Activated CD4-positive, CD25-positive, alpha-beta regulatory T cell treated with anti-CD3 and anti-CD28 coated beads, Interleukin-2, amount 50 U/mL, for 16 hours (primary cell): Measurements from ENCODE around the gene MED27.

Experiments
- DNase-seq: peaks from one replicate; pipeline ENCODE4 v3.0.0-alpha.2; 2020; ENCODE audit warnings: low read depth, low spot score

Gene MED27

DNA sequence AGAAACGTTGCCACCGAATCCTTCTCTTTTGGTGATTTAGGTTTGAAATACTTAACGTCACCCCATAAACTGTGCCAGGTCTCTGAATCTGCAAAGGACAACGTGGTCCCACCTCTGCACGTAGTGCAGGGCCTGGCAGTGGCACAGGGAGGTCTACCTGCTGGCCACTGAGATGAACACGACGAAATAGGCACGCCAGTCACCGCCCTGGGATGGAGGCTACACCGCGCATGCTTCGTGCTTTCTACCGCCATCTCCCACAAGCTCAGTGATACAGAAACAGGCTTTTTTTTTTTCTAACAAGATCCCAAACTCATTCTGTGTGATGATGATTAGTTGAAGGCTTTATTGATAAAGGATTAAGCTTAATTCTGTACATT is 199.8 kb downstream of the MED27 start:
- DNase-seq, result no peak

DNA sequence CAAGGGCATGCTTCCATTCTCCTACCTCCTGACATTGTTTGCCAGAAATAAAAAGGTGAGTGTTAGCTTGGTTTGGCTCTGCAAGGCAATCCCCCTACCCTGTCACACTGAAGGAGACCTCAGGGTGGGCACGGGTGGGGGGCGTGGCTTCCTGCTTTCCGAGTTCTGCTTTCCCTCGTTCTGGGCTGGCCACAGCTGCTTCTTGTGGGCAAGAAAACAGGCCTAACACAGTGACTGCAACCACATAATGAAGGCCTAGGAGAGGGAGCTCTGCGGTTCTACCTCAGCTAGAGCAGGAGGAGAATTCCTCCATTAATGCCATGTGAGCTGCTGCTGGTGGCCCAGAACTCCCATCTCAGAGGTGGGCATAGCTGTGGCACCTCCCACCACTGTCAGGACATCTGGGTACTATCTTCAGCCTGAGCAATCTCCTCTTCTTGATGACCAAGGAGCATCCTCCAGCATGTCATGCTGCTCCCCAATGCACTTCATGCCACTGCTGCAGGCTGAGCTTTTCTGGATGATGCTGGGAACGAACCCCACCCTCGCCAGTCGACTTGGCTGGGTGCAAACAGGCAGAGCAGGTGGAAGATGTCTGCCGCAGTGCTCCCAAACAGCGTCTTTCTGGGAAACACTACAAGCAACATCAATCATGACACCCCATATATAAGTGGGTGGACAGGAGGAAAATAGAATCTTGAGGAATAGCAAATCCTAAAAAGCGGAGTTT is 200.3 kb downstream of the MED27 start:
- DNase-seq, result no peak

DNA sequence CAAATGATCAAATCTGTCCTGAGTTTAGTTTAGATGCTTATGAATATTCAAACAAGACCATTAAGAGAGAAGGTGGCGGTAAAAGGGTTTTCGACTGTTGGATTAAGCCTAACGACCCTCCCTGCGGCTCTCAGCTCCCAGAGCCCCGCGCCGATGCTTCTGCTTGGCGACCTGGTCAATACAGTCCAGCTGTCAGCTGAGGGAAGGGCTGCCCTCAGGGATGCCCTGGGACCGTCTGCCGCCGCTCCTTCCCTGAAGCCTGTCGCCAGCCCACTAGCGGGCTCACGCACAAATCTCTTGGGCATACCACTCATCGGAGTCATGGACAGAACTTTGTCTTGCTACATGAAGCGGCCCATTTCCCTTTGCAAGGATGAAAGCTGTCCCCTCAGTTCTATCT is 203.2 kb downstream of the MED27 start:
- no peak for DNase-seq

DNA sequence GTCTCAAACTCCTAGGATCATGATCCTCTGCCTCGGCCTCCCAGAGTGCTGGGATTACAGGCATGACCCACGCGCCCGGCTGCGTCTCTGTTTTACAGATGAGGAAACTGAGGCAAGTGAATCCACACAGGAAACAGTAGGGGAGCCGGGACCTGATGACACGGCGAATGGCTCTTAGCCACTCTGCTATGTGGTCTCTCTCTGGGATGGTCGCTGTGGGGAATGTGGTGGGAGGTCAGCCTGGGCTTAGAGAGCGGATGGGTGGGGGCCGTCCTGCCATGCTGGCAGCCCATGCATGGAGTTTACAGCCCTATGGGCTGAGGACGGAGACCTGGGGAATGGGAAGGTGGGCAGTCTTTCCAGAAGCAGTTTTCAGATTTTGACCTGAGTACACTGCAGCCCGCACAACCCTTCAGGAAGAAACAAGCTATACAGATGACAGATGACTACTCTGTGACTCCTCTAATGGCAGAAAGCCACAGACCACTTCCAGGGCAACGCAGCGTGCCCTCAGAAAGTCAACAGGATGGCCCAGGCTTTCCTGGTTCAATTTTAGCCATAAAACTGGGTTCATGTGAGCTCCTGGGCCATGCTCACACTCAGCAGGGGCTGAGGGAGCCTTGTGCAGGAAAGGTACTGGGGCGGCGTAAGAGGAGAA is 203.7 kb downstream of the MED27 start:
- DNase-seq, result no peak

DNA sequence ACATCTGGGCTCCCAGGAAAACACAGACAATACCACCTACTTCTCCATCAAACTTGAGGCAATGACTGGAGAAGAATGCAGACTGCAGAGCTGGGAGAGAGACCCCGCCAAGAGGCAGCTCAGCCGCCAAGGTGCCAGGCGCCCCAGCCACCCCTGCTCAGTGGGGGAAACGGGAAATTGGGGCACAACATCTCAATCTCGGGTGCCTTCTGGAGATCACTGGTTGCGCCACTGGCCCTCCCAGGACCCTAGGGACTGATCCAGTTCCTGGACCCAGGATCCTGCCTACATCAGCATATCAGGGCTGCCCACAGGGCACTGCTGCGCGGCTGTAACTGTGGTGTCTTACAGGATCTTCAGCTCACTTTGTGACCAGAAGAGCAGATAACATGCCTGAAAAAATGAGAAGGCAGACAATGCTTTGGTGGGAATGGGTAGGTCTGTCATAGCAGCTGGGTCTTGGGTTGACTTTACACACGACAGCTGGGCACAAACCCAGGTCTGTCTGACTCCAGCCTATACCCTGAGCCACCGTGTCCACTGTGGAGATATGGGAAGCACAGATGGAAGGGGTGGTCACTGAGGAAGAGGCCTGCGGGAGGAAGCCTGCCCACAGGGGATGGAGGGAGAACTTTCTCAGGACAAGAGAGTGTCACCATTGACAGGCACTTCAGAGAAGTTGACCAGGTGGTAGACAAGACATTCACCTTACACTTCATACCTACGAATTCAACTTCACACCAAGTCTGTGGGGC is 204.6 kb downstream of the MED27 start:
- DNase-seq, result no peak

DNA sequence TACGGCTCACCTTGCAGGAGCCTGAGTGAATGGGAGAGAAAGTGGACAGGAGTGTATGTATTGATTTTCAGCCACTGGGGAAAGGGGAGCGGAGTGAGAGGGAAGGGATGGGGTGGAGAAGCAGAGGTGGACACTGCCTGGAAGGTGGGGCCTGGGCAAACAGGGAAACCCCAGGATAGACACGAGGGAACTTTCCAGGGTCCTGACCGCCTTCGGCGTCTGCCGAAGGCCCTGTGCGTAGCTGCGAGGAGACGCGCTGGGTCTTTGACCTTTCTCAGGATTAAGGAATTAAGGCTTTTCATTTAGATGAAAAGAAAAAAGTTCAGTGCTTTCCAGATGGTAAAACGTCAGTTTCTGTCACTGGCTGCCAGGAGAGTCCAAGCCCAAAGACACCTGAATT is 205.2 kb downstream of the MED27 start:
- no peak for DNase-seq

DNA sequence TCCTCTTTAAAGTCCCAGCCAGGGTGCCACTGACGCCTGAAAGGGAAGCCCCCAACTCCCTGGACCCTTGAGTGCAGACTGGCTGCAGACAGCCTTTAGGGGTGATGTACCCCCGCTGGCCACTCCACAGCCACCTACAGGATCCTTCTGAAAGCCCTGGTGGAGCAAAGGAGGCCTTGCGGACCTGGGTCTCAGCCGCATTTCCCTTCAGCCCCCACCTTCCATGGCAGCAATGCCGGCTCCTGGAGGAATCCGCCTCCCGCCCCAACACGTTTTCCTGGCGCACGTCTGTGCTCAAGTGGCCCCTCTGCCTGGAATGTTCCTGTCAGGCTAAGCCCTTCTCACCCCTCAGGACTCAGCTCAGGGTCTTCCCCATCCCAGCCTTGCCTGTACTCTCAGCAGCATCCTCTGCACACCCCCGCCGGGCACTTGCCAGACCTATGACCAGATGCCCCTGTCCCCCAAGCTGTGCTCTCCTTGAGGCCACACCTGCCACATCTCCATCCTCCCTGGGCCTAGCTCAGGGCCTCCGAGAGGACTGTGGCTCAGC is 205.7 kb downstream of the MED27 start:
- no peak for DNase-seq

DNA sequence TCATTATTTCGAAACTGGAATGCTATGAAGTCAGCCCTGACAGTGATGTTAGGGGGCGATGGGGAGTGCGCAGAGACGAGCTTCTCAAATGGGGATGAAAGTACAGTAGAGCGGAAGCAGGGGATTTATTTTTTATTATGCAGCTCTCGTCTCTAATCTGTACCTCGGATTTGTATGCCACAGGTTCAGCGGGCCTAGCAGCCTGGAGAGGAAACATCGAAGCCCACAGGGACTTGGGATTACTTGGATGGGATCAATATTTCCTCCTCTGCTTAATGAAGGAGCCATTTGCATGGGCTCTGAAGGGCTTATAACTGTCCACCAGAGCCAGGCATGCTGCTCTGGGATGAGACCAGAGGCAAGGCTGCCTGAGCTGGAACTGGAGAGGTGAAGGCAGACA is 206.3 kb downstream of the MED27 start:
- DNase-seq, result no peak

DNA sequence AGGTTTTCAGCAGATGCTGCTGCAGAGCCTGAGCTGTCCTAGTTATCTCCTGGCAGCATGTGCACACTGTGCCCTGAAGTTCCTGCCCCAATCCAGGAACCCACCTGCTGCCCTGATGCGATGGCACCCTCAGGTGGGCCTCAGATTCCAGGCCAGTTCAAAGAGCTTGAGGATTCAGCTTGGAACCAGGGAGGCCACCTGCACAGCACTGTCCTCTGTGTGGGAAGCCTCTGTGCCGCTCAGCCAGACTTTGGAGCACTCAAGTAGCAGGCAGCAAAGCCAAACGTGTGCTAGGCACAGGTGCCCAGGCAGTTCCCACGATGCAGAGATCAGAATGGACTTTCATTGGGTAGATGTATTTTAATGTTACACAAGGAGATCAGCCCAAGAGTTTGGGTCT is 207.0 kb downstream of the MED27 start:
- DNase-seq, result no peak

DNA sequence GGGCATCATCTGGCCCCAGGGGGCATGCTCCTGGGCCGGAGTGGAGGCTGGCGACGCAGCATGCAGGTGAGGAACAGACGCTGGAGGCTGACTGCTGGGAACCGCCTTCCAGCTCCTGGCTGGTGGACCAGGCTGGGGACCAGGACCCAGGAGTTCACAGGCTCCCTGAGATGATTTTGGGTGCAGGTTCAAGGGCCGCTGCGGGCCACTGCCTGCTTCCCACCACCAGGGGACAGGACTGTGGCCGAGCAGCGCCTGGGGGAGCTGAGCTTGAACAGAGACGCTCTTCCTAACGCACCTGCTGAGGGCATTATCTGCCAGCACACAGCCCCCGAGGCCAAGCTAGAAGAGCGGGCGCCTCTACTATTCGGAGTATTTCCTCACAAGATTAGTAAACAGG is 207.7 kb downstream of the MED27 start:
- DNase-seq, result no peak

DNA sequence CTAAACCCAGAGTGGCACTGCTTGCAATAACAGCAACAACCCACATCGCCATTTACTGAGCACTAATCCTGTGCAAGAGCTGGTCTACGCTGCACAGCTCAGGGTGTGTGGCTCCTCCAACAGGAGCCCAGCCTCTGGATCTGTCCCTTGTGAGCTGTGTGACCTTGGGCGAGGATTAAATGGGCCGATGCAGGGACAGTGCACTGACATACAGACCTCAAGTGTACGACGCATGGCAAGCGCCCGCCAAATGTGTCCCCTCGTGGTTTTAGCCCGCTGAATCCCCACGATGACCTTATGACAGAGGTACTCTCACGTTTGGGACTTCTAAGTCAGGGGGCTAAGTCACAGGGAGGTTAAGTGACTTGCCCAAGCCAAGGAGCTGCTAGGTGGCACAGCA is 209.5 kb downstream of the MED27 start:
- no peak for DNase-seq

DNA sequence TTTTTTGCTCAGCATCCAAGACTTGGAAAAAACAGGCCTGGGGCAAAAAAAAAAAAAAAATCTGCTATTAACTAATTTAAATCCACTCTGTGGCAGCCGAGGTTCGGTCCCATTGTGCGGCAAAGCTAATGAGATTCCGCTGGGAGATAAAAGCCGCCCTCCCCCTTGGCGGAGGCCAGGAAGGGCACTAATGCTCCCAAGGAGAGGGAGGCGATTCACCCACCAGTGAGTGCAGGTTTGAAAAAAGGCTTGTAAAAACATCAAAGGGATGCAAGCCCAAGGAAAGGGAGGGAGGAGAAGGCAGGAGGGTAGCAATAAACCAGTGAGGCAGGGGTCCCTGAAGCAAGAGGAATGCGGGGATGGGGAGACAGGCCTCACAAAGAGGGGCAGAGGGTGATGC is 210.3 kb downstream of the MED27 start:
- no peak for DNase-seq

DNA sequence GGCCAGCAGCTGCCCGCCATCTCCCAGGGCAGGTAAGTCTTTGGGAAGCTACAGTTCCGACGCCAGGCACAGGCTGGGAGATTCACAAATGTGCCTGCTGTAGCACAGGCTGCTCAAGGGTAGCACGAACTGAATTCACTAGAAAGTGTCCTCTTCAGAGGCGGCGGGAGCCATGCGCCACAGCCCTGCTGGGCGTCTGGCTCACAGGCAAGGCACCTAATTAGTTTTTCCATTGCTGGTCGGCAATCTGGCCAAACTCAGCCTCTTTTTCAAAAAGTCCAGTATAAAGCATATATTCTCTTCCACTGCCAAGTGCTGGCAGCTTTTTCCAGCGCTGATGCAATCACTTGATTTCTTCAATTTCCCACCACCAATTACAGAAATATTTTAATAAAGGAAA is 210.9 kb downstream of the MED27 start:
- DNase-seq, result no peak

DNA sequence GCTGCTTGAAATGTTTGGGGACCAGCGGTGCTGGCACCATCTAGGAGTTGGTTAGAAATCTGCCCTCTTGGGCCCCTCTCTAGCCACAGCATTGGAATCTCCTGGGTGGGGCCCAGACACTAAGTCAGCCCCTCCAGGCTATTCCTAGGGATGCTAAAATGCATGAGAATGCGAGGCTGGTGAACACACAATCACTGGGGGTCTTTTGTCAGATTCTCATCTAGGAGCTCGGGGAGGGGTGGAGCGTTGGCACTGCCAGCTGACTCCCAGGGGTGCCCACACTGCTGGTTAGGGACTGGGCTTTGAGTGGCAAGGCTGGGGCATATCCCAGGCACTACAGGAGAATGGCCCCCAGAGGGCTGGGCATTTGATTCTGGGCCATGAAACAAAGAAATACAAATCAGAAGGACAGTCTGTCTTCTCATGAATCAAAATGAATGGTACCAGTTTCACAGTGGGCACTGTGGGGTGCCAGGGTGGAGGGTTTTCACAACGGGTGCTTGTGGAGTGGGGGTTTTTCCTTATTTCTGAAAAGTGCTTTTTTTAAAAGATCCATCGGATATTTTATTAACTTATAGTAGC is 212.0 kb downstream of the MED27 start:
- DNase-seq, result no peak

DNA sequence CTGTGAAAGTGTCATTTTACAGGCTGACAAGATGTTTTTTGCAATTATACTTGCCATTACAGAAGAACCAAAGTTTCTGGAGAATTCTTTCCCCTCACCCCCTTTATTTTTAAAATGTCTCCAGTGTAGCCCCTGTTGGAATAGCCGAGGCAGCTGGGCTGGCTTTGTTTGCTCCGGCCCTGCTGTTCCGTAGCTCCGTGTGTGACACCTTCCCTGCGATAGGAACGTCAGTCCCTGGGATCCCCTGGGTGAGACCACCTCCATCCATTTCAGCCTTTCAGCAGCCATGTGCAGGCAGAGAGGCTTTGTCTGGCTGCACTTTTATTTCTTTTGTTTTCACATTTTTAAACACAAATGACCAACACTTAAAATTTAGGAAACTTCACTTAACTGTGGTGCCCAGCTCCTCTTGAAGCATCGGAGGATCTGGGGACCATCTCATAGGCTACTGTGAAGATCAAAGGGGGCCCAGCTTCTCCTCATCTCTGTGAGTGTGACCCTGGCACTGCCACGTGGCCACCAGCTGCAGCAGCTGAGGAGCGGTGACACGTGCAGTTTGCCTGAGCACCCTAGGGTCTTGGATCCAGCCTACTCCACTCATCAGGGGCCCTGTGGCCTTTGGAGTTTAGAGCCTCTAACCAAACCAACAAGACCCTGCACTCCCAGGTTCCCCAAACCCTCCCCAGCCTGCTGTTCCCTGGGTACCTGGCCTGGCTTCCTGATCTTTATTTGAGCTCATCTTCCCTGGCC is 214.0 kb downstream of the MED27 start:
- no peak for DNase-seq

DNA sequence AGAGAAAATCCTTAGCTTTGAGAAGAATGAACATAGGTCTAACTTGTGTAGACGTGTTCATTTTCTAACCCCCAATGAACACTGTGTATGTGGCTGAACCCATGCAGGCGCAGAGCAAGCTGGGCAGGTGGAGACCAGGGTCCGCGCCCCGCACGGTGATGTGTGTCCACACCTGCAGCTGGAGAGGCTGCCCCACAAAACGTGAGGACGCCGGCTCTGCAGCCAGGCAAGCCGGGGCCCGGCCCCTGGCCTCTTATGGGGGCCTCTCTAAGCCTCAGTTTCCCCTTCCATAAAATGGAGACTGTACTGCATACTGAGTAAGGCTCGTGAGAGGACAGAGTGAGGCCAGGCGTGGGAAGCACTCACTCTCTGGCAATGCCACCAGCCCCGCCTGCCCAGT is 215.1 kb downstream of the MED27 start:
- DNase-seq, result no peak

DNA sequence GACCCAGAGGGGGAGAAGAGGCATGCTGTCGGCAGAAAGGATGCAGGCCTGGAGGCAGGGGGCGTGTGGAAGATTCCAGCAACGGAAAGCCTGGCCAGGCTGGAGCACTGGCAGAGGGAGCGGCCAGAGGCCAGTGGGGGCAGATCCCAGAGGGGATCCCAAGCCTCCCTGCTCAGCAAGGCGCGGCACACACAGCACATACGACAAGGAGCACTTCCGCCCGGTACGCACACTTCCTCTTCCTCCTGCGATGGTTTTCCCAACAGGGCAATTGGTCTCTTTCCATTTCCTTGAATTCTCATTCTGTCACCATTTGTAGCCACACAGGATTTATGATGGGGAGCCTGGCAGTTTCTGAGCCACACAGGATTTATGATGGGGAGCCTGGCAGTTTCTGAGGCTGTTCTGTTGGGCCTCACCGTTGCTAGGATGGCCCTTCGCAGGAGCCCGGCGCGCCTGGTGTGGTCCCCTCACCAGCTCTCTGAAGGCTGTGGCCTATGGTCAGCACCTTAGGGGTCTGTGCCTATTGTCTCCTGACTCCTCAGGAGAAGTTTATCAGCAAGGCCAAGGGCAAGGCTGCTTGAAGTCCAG is 216.3 kb downstream of the MED27 start:
- no peak for DNase-seq

DNA sequence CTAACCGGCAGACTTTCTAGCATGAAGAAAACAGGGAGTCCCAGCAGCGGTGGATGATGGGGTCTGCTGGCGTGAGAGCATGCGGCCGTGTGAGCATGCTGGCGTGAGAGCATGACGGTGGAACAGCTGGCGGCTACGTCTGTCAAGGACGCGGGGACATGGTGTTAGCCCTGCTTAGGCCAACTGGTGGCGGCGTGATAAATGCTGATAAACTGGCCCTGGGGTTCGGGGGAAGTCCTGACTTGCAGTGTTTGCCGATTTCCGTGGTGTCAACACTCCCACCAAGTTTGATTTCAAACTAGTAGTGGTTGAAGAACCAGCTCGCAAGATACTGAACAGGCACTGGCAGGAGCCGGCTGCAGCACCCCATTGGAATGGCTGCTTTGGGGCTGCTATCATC is 217.4 kb downstream of the MED27 start:
- DNase-seq, result no peak

DNA sequence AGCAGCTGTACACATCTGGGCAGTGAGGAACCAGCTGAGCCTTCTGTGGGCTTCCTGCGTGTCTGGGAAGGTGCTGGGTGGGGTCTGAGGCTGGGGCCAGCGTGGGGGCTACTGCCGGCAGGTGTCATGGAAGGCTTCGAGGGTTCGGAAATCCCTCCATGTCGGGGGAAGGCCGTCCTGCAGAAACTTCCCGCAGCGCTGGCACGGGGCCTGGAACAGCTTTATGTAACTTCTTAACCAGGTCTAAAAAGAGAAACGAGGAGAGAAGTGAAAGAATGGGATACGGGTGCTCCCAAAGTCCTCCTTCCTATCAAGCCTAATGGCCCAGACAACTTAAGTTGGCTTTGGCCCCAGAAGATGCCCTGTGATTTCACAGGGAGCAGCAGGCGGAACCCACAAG is 219.2 kb downstream of the MED27 start:
- DNase-seq, result no peak

DNA sequence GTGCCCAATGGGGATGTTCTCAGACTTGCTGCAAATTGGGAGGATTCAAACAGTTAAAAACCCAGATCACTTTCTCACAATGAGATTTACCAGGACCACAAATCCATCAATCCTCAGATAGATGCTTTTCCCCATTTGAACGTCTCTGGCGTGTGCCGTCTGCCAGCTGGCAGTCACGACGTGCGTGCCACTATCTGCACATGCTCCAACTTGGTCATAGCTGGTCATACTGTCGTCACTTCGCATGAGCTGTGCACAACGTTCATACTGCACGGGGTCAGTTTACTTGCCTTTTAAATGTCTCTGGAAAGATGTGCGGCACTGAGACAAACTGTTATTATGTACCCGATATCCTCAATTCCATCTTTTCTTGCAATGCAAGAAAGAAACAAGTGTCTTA is 221.5 kb downstream of the MED27 start:
- no peak for DNase-seq

DNA sequence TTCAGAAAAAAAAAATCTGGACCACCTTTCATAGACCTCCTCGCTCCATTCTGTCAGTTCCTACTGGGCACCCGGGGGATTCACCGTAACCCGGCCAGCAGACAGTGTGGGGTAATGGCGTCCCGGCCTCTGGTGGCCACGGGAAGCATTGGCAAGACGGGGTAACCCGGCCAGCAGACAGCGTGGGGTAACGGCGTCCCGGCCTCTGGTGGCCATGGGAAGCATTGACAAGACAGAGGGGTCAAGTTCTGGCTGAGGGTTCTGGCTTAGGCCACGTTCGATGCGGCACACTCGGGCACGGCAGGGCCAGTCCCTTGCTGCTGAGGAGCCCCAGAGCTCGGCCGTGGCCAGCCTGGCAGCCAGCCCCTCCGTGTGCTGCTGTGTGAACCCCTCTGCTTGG is 223.6 kb downstream of the MED27 start:
- no peak for DNase-seq
